ENCODE results near the gene RPS2. TPM values are rescaled to one million over a fixed set of nuclear protein-coding genes. Genes with fewer than 3 reads are reported as not detected.

RPS2 gene
- total and polyA plus RNA-seq, 2 of the 8 experiments (the other 6 are each of a cell fraction or from before 2014, with no cell fraction given), result 4,042 to 16,783 TPM

- no peak for TF ChIP-seq RAD21 (IDR thresholded peaks at IDR 0.05 in 1 of 2, conservative IDR thresholded peaks at IDR 0.05 in 1 of 2; ENCODE audit: low read depth in 2 of 2, low read length in 2 of 2)
- TF ChIP-seq, protein P1, sequence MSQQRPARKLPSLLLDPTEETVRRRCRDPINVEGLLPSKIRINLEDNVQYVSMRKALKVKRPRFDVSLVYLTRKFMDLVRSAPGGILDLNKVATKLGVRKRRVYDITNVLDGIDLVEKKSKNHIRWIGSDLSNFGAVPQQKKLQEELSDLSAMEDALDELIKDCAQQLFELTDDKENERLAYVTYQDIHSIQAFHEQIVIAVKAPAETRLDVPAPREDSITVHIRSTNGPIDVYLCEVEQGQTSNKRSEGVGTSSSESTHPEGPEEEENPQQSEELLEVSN (IDR thresholded peaks at IDR 0.05), result no peak
- TF ChIP-seq KDM5A (IDR thresholded peaks at IDR 0.05; ENCODE audit: low read length), result no peak
- TF ChIP-seq SAP30 (IDR thresholded peaks at IDR 0.05; ENCODE audit: insufficient read depth, insufficient replicate concordance, low read length), result no peak
- no peak for TF ChIP-seq NANOG (IDR thresholded peaks at IDR 0.05; ENCODE audit: insufficient read depth, low read depth, low read length, poor library complexity, severe bottlenecking)
- TF ChIP-seq SP2 (IDR thresholded peaks at IDR 0.05; ENCODE audit: low read length), result no peak
- no peak for TF ChIP-seq KDM4A (IDR thresholded peaks at IDR 0.05; ENCODE audit: low read depth, low read length, severe bottlenecking)
- no peak for TF ChIP-seq BACH1 (IDR thresholded peaks at IDR 0.05; ENCODE audit: low read length)
- TF ChIP-seq CBX5 (IDR thresholded peaks at IDR 0.05; ENCODE audit: low read depth, low read length), result no peak
- no peak for TF ChIP-seq POU5F1 (IDR thresholded peaks at IDR 0.05; ENCODE audit: low read depth, low read length)
- TF ChIP-seq SP1 (IDR thresholded peaks at IDR 0.05; ENCODE audit: low read depth, low read length), result no peak
- no peak for TF ChIP-seq BCL11A (IDR thresholded peaks at IDR 0.05; ENCODE audit: low read depth in 2 of 2, low read length in 2 of 2)
Observed at GRCh38 chr16:2001456-2002355, 37.1 kb upstream of the RPS2 start (continued).

Measured in H1 (cell line).